Liver (tissue), 3 donors: ENCODE data around the gene GNPTAB.

ENCODE experiments used
- CTCF ChIP-seq: fragments of 150-350 bp; IDR thresholded peaks from 2 replicates; pipeline ENCODE4 v1.5.1; 2017; ENCODE audit warnings: improper control_type of control experiment, low read depth, low read length; ENCODE audit not compliant: missing input control
- EGR1 ChIP-seq, 2 donors: IDR thresholded peaks; 2 replicates each; pipeline ENCODE4 v1.6.1; 2016 to 2018; ENCODE audit warnings: antibody characterized with exemption in 2 of 2, low read depth in 2 of 2
- GABPA ChIP-seq, 2 donors: IDR thresholded peaks in 1 of 2; conservative IDR thresholded peaks in 1 of 2; 2 replicates each; pipeline ENCODE4 v1.6.1; 2016; ENCODE audit warnings: antibody characterized with exemption in 2 of 2, mild to moderate bottlenecking in 1 of 2, moderate library complexity in 1 of 2
- JUND ChIP-seq, 2 donors: IDR thresholded peaks; 2 replicates each; pipeline ENCODE4 v1.6.1; 2016; ENCODE audit warnings: antibody characterized with exemption in 2 of 2
- RAD21 ChIP-seq, 2 donors: IDR thresholded peaks; 2 replicates each; pipeline ENCODE4 v1.6.1; 2016; ENCODE audit warnings: antibody characterized with exemption in 2 of 2, mild to moderate bottlenecking in 2 of 2
- SP1 ChIP-seq: IDR thresholded peaks from 2 replicates; pipeline ENCODE4 v1.6.1; 2018; ENCODE audit warnings: antibody characterized with exemption, mild to moderate bottlenecking
- TAF1 ChIP-seq: conservative IDR thresholded peaks from 2 replicates; pipeline ENCODE4 v1.6.1; 2016; ENCODE audit warnings: antibody characterized with exemption, mild to moderate bottlenecking
- YY1 ChIP-seq: IDR thresholded peaks from 2 replicates; pipeline ENCODE4 v1.6.1; 2016; ENCODE audit warnings: antibody characterized with exemption, mild to moderate bottlenecking
- TF ChIP-seq, protein P1 (sequence below): IDR thresholded peaks from 2 replicates; pipeline ENCODE4 v1.6.1; 2016; ENCODE audit warnings: antibody characterized with exemption, mild to moderate bottlenecking
- TF ChIP-seq, protein P2 (sequence below): IDR thresholded peaks from 2 replicates; pipeline ENCODE4 v1.6.1; 2016; ENCODE audit warnings: antibody characterized with exemption
- TF ChIP-seq, protein P3 (sequence below): IDR thresholded peaks from 2 replicates; pipeline ENCODE4 v1.6.1; 2016; ENCODE audit warnings: antibody characterized with exemption
- donor health status: healthy.
- donor health status: healthy.

- no peak for TF ChIP-seq CTCF
- TF ChIP-seq GABPA (IDR thresholded peaks at IDR 0.05 in 1 of 2, conservative IDR thresholded peaks at IDR 0.05 in 1 of 2) = no peak
- no peak for TF ChIP-seq RAD21 (IDR thresholded peaks at IDR 0.05)
- TF ChIP-seq EGR1 (IDR thresholded peaks at IDR 0.05; ENCODE audit: low read depth in 2 of 2) = no peak
- no peak for TF ChIP-seq TAF1
- no peak for TF ChIP-seq JUND (IDR thresholded peaks at IDR 0.05)
- TF ChIP-seq, protein P1, sequence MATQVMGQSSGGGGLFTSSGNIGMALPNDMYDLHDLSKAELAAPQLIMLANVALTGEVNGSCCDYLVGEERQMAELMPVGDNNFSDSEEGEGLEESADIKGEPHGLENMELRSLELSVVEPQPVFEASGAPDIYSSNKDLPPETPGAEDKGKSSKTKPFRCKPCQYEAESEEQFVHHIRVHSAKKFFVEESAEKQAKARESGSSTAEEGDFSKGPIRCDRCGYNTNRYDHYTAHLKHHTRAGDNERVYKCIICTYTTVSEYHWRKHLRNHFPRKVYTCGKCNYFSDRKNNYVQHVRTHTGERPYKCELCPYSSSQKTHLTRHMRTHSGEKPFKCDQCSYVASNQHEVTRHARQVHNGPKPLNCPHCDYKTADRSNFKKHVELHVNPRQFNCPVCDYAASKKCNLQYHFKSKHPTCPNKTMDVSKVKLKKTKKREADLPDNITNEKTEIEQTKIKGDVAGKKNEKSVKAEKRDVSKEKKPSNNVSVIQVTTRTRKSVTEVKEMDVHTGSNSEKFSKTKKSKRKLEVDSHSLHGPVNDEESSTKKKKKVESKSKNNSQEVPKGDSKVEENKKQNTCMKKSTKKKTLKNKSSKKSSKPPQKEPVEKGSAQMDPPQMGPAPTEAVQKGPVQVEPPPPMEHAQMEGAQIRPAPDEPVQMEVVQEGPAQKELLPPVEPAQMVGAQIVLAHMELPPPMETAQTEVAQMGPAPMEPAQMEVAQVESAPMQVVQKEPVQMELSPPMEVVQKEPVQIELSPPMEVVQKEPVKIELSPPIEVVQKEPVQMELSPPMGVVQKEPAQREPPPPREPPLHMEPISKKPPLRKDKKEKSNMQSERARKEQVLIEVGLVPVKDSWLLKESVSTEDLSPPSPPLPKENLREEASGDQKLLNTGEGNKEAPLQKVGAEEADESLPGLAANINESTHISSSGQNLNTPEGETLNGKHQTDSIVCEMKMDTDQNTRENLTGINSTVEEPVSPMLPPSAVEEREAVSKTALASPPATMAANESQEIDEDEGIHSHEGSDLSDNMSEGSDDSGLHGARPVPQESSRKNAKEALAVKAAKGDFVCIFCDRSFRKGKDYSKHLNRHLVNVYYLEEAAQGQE = no peak
- TF ChIP-seq, protein P2, sequence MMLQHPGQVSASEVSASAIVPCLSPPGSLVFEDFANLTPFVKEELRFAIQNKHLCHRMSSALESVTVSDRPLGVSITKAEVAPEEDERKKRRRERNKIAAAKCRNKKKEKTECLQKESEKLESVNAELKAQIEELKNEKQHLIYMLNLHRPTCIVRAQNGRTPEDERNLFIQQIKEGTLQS = no peak
- TF ChIP-seq YY1 = no peak
- no peak for TF ChIP-seq SP1
- TF ChIP-seq, protein P3, sequence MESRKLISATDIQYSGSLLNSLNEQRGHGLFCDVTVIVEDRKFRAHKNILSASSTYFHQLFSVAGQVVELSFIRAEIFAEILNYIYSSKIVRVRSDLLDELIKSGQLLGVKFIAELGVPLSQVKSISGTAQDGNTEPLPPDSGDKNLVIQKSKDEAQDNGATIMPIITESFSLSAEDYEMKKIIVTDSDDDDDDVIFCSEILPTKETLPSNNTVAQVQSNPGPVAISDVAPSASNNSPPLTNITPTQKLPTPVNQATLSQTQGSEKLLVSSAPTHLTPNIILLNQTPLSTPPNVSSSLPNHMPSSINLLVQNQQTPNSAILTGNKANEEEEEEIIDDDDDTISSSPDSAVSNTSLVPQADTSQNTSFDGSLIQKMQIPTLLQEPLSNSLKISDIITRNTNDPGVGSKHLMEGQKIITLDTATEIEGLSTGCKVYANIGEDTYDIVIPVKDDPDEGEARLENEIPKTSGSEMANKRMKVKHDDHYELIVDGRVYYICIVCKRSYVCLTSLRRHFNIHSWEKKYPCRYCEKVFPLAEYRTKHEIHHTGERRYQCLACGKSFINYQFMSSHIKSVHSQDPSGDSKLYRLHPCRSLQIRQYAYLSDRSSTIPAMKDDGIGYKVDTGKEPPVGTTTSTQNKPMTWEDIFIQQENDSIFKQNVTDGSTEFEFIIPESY = no peak
Observed at GRCh38 chr12:101700299-101700820, 130.4 kb downstream of the GNPTAB start.
